Middle frontal gyrus (tissue), 1 donor: Measurements from ENCODE around the gene RBM24.

Source experiments
- DNase-seq: peaks from one replicate; pipeline ENCODE4 v3.0.0-alpha.2; 2015; ENCODE audit warnings: low spot score; ENCODE audit errors: extremely low spot score

RBM24 gene

DNA sequence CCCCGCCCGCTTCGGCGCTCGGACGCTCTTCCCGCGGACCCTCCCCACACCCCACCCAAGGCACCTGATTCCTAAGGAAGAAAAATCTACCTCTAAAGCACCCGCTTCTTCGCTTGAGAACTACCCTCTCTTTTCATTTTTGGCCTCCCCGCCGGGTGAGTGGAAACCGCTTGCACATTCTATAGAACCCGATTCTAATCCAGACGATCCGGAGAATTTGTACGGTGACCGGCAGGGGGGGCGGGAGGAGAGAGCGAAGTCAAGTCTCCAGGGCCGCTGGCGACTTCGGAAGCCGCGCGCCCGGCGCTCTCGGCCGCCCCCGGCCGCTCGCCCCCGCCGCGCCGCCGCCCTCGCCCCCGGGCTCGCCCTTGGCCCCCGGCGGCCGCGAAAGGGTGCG is at the start of gene RBM24:
RBM24 (plus strand) TSS at position 262 of the 397 bp plus-strand sequence. CDS start 221 bp downstream, outside the sequence.
- DNase-seq: no peak

DNA sequence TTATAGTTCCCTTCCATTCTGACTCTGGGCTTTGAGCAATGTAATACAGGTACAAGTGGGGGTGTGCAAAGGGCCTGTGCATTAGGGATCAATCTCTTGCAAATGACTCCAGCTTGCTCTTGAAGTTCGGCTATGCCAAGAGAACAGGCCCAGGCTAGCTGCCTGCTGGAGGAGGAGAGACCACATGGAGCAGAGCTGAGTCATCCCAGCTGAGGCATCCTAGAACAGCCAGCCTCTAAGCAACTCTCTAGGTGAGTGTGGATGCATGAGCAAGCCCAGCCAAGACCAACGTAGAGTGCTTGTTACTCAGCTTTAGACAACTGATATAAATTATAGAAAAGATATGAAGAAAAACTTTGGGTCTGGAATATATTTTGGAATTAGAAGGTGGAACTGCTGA is 47.6 kb upstream of the RBM24 start:
- no peak for DNase-seq

DNA sequence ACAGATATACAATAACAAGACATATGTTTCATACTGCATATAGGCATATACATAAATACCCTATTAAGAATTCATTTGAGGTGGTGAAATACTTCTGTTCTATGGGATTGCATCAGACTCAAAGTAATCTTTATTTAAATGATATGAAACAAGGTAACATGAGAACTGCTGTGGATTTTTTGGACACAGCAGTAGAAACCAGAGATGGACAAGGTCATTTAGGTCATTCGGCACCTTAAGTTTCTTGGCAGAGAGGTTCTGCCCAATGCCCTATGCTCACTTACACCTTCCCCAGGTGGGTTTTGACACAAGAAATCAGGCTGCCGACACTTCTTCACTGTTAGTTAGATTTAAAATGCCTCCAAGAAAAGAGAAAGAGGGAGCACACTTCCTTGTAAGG is 43.9 kb upstream of the RBM24 start:
- DNase-seq: no peak

GRCh38 chr6:17239260-17239659 is 41.9 kb upstream of the RBM24 start:
- no peak for DNase-seq

- DNase-seq: no peak
Measured at GRCh38 chr6:17240803-17241500, 40.2 kb upstream of the RBM24 start.

DNA sequence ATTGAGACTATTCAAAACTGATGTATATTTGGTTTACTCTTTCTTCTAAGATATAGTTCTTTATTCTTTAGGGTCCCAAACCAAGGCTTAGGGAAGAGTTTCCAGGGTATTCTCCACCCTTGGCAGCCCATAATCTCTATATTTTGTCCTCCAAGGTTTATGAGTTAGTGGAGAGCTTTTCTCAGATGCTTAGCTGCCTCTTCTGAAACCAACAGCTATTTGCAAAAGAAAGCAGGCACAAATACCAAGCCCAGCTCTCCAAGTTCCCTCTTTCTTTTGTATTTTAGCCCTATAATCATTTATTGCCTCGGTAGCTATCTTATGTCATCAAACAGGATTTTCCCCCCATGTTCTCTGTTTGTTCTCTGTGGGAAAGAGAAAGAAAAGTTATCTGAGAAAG is 39.1 kb upstream of the RBM24 start:
- no peak for DNase-seq

DNA sequence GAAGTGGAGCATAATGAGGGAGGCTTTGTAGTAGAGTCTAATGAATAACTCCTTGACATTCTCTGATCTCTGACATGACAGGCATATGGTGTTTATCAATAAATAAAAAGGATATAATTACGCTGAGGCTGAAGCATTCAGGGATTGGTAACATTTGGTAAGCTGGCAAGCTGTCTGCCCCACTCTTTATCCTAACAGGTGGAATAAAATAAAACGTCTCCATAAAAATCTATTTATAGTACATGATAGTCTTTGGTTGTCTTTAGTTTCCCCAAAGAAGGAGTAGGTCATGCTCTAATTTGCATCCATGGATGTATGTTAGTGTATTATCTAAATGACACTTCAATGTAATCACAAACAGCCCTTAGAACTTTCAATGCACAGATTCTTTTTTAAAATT is 30.9 kb upstream of the RBM24 start:
- no peak for DNase-seq

GRCh38 chr6:17251953-17252352 is 29.2 kb upstream of the RBM24 start:
- no peak for DNase-seq

- no peak for DNase-seq
Measured at GRCh38 chr6:17258749-17259148, 22.4 kb upstream of the RBM24 start.

GRCh38 chr6:17265570-17265969 is 15.6 kb upstream of the RBM24 start:
- no peak for DNase-seq

GRCh38 chr6:17267566-17267965 is 13.6 kb upstream of the RBM24 start:
- DNase-seq: no peak

DNA sequence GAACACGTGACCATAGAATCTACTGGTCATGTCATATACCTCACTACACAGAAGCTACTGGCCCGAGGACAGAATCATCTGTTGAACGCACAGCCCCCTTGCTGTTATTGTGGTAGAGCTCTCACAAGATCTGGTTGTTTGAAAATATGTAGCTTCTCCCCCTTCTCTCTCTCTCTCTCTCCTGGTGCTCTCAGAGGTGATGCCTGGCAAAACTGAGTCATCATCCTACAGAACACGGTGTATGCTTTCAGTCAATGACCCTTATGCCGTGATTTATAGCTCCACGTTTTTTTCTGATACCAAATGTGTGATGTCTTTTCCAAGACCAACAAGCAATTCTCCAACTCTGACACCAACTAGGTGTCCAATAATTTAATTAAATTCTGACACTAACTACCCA is 13.0 kb upstream of the RBM24 start:
- DNase-seq: no peak

- no peak for DNase-seq
Measured at GRCh38 chr6:17269840-17270239, 11.3 kb upstream of the RBM24 start.

GRCh38 chr6:17271628-17272027 is 9.5 kb upstream of the RBM24 start:
- no peak for DNase-seq

- no peak for DNase-seq
Measured at GRCh38 chr6:17276766-17277165, 4.4 kb upstream of the RBM24 start.

GRCh38 chr6:17277256-17277655 is 3.9 kb upstream of the RBM24 start:
- no peak for DNase-seq

GRCh38 chr6:17278289-17279063 is 2.7 kb upstream of the RBM24 start:
- no peak for DNase-seq

GRCh38 chr6:17280138-17280537 is 1.0 kb upstream of the RBM24 start:
- no peak for DNase-seq

GRCh38 chr6:17280552-17281090 is 540 bp upstream of the RBM24 start:
- DNase-seq: no peak

DNA sequence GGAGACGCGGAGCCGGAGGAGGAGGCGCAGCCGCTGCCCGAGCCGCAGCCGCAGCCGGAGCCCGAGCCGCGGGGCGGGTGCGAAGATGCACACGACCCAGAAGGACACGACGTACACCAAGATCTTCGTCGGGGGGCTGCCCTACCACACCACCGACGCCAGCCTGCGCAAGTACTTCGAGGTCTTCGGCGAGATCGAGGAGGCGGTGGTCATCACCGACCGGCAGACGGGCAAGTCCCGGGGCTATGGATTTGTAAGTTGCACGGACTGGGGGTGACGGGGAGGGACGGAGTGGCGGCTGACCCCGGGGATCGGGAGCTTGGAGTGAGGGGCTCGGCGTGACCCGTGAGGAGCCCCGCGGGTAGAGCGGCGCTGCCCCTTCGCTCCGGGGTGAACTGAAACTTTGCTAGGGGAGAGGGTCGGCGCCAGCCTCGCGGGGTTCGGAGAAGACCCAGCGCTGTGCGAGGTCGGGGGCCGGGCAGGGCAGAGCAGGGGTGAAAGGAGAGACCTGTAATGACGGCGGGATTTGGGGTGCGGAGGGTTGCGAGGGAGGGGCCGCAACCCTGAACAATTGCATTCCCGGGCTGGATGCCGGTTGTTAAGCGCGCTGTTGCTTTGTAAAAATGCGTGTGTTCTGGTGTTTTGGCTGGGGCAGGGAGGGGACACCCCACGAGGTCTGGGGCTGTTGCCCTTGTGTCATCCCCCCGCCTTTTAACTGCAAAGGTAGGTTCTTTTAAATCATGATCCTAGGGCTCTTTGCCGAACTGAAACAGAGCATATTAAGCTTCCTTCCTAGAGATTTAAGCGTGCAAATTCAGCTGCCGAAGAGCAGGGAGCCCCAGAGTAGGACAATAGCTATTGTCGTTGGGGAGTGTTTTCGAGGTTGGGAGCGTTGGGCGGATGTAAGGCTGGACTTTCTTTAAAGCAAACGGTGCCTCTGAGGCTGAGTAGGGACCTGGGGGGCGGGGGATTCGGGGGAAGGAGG is 628 bp downstream of the RBM24 start:
- DNase-seq: no peak

- DNase-seq: no peak
Measured at GRCh38 chr6:17283074-17283473, 1.9 kb downstream of the RBM24 start.
